Suppressor macrophage treated with lipopolysaccharide for 1 hour (primary cell): ENCODE data around the gene LRCOL1.
A peak's percentile ranks its signal among the peaks of the same experiment; 100 is the strongest.

Experiments
- DNase-seq, 3 donors: peaks; one replicate each; pipeline ENCODE4 v3.0.0-alpha.2; 2020 to 2022

The LRCOL1 gene

GRCh38 chr12:132618683-132619043 is 8.3 kb upstream of the LRCOL1 start, which contains the start of gene P2RX2:
Gene P2RX2 (plus strand): TSS chr12:132618776. CDS start chr12:132618817, 41 bp downstream.
- no peak for DNase-seq

DNA sequence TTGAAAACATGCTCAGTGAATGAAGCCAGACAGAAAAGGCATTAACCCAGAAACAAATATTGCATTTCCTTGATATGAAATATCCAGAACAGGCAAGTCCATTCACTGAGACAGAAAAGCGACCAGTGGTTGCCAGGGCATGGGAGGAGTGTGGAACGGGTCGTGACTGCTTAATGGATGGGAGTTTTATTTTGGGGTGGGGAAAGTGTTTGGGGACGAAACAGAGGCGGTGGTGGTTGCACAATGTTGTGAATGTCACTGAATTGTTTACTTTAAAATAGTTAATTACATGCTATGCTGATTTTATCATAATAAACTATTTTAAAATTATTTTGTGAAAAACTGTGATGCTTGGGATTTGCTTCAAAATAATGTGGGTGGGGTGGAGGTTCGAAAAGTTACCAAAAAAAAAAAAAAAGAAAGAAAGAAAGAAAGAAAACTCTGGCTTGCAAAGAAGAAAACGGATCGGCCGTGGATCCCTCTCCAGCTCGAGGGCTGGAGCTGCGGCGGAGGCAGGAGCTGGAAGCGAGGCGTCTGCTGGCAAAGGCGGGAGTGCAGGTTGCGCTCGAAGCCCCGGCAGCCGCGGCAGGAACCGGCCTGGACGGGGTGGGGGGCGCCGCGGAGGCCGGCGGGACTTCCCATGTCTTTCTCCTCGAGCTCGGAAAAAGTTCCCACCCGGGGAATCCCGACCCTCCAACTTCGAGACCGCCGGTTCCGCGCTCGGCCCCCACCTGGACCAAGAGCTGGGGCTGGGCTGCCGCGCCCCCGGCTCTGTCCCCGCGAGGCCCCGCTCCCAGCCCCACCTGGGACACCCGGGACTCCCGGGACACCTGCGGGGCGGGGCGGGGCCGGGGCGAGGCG is 7.7 kb upstream of the LRCOL1 start:
- DNase-seq, result no peak

- no peak for DNase-seq
These were observed 6.8 kb upstream of the LRCOL1 start for GRCh38 chr12:132617135-132617701.

- no peak for DNase-seq
These were observed 5.2 kb upstream of the LRCOL1 start for GRCh38 chr12:132615579-132616038.

- peak; percentile 83 to 92 (median 90) for DNase-seq
These were observed 4.6 kb upstream of the LRCOL1 start for GRCh38 chr12:132614861-132615578.

- DNase-seq, result no peak
These were observed 3.6 kb upstream of the LRCOL1 start for GRCh38 chr12:132614029-132614428.

DNA sequence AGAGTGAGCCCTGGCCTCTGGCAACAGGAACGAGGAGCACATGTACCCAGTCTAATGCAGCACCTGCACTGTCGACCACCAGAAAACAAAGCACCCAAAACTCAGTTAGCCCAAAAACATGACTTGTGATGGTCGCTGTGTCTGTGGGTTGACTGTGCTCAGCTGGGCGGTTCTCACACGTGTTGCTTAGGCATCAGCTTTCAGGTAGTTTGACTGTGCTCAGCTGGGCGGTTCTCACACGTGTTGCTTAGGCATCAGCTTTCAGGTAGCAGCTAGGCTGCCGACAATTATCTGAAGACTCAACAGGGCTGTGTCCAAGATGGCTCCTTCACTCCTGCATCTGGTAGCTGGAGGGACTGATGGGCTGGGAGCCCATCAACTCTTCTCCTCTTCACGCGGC is 1.2 kb upstream of the LRCOL1 start:
- DNase-seq, result no peak

- no peak for DNase-seq
These were observed 652 bp upstream of the LRCOL1 start for GRCh38 chr12:132610866-132611602.

DNA sequence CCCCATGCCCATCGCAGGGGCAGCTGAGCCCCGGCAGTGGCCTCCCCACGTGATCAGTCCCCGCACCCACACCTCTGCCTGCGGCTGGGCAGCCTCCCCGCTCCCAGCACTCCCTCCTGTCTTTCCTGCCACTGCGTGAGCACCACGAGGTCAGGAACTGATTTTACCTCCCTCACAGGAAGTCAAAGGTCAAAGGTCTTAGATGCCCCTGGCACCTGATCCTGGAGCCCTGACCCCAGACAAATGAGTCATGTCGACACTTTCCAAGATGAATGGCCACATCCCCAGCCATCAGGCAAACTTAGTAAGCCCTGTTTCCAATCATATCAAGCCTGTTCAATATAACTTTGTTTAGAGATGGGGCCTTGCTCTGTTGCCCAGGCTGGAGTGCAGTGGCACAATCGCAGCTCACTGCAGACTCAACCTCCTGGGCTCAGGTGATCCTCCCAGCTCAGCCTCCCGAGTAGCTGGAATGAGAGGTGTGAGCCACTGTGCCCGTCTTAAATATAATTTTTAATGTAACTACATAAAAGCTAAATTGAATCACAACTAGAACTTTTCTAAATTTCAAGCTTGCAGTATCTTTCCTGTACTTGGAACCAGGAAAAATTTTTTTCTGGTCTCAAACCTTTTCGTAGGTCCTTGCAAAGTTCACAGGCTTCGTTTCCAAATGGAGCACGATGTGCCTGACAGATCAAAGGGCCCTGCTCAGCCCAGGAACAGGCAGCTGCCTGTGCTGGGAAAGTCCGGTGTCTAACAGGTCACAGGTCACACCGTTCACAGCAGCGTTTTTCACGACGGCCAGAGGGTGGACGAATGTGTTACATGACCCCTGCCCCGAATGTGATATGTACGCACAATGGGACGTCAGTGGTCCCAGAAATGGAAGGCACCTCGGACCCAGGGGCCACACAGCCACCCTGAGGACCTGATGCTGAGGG is 1.9 kb downstream of the LRCOL1 start:
- no peak for DNase-seq

DNA sequence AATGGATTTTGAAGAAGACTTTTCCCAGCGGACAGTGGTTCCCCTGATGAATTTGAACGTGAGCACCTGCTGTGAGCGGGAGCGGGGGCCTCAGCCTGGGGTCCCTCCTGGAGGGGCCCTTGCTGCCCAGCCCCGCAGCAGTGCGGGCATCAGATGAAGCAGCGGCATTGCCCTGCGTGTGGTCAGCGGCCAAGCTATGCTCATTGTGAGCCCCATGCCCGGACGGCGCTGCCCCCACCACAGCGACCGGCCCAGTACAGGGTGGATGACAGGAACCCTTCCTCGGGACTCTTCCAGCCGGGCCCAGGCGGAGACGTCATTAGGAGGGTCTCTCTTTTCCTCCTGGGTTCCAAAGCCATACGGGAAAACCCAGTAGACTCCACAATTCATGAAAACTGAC is 3.5 kb downstream of the LRCOL1 start:
- no peak for DNase-seq

- peak in 1 of 3 donors; percentile 26 for DNase-seq
These were observed 3.9 kb downstream of the LRCOL1 start for GRCh38 chr12:132606466-132606865.

- DNase-seq, result no peak
These were observed 4.5 kb downstream of the LRCOL1 start for GRCh38 chr12:132605892-132606291.

- no peak for DNase-seq
These were observed 5.5 kb downstream of the LRCOL1 start for GRCh38 chr12:132604668-132605441.

DNA sequence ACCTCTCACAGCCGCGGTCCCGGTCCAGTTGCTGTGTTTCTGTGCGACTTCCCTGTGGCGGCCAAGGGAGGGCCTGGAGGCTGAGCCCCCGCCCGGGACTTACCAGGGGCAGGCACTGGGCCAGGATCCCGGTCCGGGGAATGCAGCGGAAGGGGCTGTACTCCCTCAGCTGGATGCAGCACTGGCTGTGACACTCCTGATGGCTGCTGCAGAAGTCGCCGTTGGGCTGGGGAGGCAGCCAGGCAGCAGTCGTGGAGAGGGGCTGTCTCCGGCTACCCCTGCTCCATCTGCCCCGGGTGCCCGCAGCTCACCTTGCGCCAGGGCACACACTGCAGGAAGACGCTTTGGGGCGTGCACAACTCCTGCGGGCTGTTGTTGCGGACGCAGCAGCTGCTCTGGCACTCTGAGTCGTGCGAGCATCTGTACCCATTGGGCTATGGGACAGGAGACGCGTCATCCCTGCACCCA is 6.2 kb downstream of the LRCOL1 start:
- DNase-seq, result no peak

DNA sequence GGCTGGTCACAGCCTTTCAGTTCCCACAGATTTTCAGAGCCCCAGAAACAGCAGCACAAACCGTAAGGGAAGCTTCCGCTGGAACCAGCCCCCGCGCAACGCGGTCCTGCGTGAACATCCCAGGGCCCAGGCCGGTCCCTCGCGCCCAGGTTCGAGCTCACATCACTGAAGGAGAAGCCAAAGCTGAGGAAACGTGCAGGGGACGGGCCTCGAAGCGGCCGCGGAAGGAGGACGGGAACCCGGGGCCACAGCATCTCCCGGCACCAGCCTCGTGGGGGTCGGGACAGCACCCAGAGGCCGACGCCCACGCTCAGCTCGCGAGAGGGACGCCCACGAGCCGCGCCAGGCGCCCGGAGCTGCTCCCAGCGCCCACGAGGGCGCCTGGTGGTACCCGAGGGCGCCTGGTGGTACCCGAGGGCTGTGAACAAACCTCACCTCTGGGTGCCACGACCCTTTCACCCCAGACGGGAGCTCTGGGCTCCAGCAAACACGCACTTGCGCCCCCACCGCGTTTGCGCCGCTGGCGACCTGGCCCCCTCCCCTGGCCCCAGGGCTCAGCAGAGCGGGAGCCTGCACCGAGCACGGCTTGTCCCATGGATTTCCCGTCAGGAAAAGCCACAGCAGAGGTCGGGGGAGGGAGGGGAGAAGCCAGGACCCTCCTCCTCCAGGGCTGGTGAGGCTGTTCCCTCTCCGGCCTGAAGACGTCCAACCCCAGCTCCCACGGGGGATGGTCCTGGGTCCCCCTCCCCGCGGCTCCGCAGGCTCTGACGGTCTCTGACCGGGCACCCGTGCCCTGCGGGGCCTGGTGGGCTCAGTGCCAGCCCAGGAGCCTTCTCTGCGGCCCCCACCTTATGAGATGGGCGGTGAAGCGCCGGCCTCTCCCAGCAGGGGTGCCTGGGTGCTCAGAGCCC is 6.9 kb downstream of the LRCOL1 start:
- DNase-seq, result no peak

DNA sequence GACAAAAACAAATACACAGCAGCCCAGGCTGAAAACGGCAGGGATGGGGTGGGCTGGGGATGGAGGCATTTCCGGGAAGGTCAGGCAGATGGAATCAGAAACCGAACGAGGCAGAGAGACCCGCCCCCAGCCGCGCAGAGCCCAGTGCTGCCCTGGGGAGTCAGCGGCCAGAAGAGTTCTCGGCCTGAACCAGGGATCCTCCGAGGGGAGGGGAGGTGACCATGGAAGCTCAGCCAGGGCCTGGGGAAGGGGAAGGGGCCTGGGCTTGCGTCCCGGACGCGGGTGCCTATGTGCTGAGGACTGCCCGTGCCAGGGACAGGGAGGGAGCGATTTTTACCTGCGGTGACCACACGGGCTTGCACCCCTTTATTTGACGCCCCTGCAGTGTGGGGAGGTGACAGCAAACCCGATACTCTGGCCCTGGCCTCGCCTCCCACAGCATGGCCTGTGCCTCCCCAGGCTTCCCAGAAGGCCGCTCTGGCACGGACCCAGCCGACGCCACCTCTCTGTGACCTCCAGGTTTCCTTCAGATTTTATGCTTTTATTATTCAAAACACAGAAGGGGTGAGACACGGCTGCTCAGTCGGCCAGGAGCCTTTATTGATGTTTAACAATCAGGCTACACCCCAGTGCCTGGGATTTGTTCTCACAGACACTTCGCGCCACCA is 7.7 kb downstream of the LRCOL1 start:
- DNase-seq, result no peak

DNA sequence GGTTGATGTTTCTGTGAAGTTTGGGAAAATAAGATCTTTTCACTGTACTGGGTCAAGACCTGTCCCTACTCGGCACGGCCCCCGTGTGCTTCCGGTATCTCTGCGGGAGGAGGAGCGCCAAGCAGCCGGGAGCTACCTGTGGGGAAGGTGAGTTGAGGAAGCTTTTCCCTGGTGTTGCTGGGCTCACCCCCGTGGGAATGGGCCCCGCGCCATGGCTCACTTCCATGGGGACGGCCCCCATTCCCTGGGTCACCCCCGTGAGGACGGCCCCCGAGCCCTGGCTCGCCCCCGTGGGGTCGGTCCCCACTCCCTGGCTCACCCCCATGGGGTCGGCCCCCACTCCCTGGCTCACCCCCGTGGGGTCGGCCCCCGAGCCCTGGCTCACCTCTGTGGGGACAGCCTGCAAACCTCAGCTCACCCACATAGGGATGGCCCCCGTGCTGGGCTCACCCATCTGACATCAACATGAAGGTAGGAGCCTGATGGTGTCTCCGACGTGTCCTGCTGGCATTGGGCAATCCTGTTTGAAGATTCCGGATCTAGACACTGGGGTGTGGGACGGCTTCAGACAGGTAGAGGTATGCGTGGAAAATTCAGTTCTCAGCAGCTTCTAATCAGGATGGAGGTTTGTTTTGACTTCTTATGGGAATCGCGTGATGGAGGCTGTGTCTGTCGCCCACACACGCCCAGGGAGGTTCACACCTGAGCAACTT is 9.1 kb downstream of the LRCOL1 start:
- no peak for DNase-seq
